WTC11 (cell line): Measurements from ENCODE around the gene PLPP7. TPM values are rescaled to one million over a fixed set of nuclear protein-coding genes. Genes with fewer than 3 reads are reported as not detected.

Experiments
- ATAC-seq: fragments of 200-7000 bp; cut with Tn5 transposase; 2 replicates; pipeline ENCODE4 v1.10.0; 2021; ENCODE audit warnings: mild to moderate bottlenecking, moderate library complexity
- CTCF ChIA-PET: fragments of 300-600 bp; sonication (Branson Sonifier 250); formaldehyde crosslinking; loops from one replicate; lab custom pipeline; 2021; ENCODE audit warnings: antibody characterized with exemption; lab: Charles Lee
- POLR2A ChIA-PET: fragments of 350-600 bp; sonication (Branson Sonifier 250); formaldehyde crosslinking; loops from one replicate; lab custom pipeline; 2021; ENCODE audit warnings: antibody characterized with exemption; lab: Charles Lee
- DNase-seq: peaks from one replicate; pipeline ENCODE4 v3.0.0; 2021; ENCODE audit warnings: low spot score
- H3K27ac Mint-ChIP-seq: 2 replicates; pipeline ENCODE4 v1.8.0; 2021; ENCODE audit warnings: mixed read lengths
- H3K27me3 Mint-ChIP-seq: 2 replicates; pipeline ENCODE4 v1.8.0; 2021; ENCODE audit warnings: low read depth, mild to moderate bottlenecking, moderate library complexity, mixed read lengths
- H3K36me3 Mint-ChIP-seq: 2 replicates; pipeline ENCODE4 v1.8.0; 2021; ENCODE audit warnings: mixed read lengths
- H3K4me1 Mint-ChIP-seq: 2 replicates; pipeline ENCODE4 v1.8.0; 2022; ENCODE audit warnings: mixed read lengths
- H3K4me3 Mint-ChIP-seq: 2 replicates; pipeline ENCODE4 v1.8.0; 2021; ENCODE audit warnings: mild to moderate bottlenecking, moderate library complexity, mixed read lengths
- H3K9me3 Mint-ChIP-seq: 2 replicates; pipeline ENCODE4 v1.8.0; 2021; ENCODE audit warnings: mixed read lengths
- EMX1 ChIP-seq: fragments of 250-450 bp; sonication (Bioruptor Pico); IDR thresholded peaks from 2 replicates; pipeline ENCODE4 v1.8.0; 2021; ENCODE audit warnings: mild to moderate bottlenecking
- FOXK1 ChIP-seq: sonication (generic); formaldehyde crosslinking; IDR thresholded peaks from 2 replicates; pipeline ENCODE4 v1.8.0; 2022; ENCODE audit warnings: mild to moderate bottlenecking, moderate library complexity, missing genetic modification reagents
- HMGA2 ChIP-seq: fragments of 250-450 bp; sonication (Bioruptor Pico); IDR thresholded peaks from 2 replicates; pipeline ENCODE4 v1.4.0; 2021; ENCODE audit warnings: mild to moderate bottlenecking, moderate library complexity
- JUN ChIP-seq: sonication (generic); formaldehyde crosslinking; IDR thresholded peaks from 2 replicates; pipeline ENCODE4 v1.8.0; 2023; ENCODE audit warnings: mild to moderate bottlenecking, missing genetic modification reagents
- KAT7 ChIP-seq: sonication (generic); formaldehyde crosslinking; IDR thresholded peaks from 2 replicates; pipeline ENCODE4 v1.8.1; 2023; ENCODE audit warnings: missing genetic modification reagents, mild to moderate bottlenecking, borderline replicate concordance
- MXD4 ChIP-seq: fragments of 250-450 bp; sonication (Bioruptor Pico); IDR thresholded peaks from 2 replicates; pipeline ENCODE4 v1.8.0; 2021; ENCODE audit warnings: mild to moderate bottlenecking, moderate library complexity, borderline replicate concordance
- MYBL2 ChIP-seq: sonication (generic); formaldehyde crosslinking; IDR thresholded peaks from 2 replicates; pipeline ENCODE4 v1.8.1; 2023; ENCODE audit warnings: mild to moderate bottlenecking, moderate library complexity, missing genetic modification reagents
- NR1H2 ChIP-seq: sonication (generic); formaldehyde crosslinking; IDR thresholded peaks from 2 replicates; pipeline ENCODE4 v1.9.0; 2021; ENCODE audit warnings: mild to moderate bottlenecking, moderate library complexity, missing genetic modification reagents
- PRRX2 ChIP-seq: fragments of 250-450 bp; sonication (Bioruptor Pico); IDR thresholded peaks from 2 replicates; pipeline ENCODE4 v1.8.0; 2021; ENCODE audit warnings: mild to moderate bottlenecking
- ZBTB21 ChIP-seq: sonication (generic); formaldehyde crosslinking; IDR thresholded peaks from 2 replicates; pipeline ENCODE4 v1.8.1; 2023; ENCODE audit warnings: mild to moderate bottlenecking, missing genetic modification reagents, borderline replicate concordance
- ZNF317 ChIP-seq: sonication (generic); formaldehyde crosslinking; IDR thresholded peaks from 2 replicates; pipeline ENCODE4 v1.8.1; 2023; ENCODE audit warnings: low read depth, mild to moderate bottlenecking, moderate library complexity, missing genetic modification reagents, borderline replicate concordance
- ZNF396 ChIP-seq: fragments of 250-450 bp; sonication (Bioruptor Pico); IDR thresholded peaks from 2 replicates; pipeline ENCODE4 v1.8.0; 2021; ENCODE audit warnings: mild to moderate bottlenecking, moderate library complexity, borderline replicate concordance
- total RNA-seq: library from RNA; stranded (reverse); gene quantifications from 3 replicates; pipeline ENCODE4 v1.2.3, GENCODE V29; 2021
- TF ChIP-seq, protein P1 (sequence below): sonication (generic); formaldehyde crosslinking; IDR thresholded peaks from 2 replicates; pipeline ENCODE4 v1.8.1; 2022; ENCODE audit warnings: low read depth, mild to moderate bottlenecking, moderate library complexity, missing genetic modification reagents, borderline replicate concordance
- TF ChIP-seq, protein P2 (sequence below): sonication (generic); formaldehyde crosslinking; IDR thresholded peaks from 2 replicates; pipeline ENCODE4 v1.8.0; 2022; ENCODE audit warnings: mild to moderate bottlenecking, missing genetic modification reagents

PLPP7 gene
- total RNA-seq, 1 experiment from 2014 or later, result 4.2 TPM

DNA sequence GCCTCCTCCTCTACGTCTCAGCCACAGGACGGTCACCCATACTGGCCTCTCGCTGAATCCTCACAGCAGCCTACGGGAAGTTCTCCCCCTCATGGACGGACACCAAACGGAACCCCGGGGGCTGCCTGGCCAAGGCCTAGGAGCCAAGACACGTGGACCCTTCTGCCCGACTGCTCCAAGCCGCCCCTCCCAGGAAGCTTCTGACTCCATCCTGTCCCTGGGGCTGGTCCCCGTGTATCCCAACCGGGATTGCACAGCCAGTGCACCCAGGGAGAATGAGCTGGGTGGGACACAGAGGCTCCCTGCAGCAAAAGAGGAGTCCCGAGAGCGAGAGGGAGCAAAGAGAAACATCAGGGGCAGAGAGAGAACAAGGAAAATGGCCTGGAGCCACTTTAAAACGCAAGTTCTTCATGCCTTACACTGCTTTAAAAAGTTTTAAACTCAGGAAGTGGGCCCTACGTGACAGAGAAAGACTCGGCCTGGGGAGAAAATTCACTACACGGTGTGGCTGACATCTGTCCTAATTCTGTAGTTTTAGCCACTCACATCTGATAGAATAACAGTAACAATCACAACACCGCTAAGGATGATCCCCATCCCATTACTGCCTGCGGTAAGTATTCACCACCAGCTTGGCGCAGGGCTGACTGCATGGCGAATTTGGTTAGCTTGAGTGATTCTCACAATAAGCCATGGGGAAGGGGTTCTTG, 16.2 kb upstream of the PLPP7 start:
- peaks cover 38% of the 10 kb centered on the region for H3K4me1 Mint-ChIP-seq
- CTCF ChIA-PET, result interaction anchor here (1.0 to 7.8 kb wide), 2 partner anchors 16 to 62 kb away, joined by 3 to 57 read pairs; partner anchors contain the start of gene PLPP7
- DNase-seq (no peak), ATAC-seq (no peak)
- POLR2A ChIA-PET, result no interaction called here
- H3K36me3 Mint-ChIP-seq, result no peaks in the 10 kb centered on the region; the same call in 1 of the 2 replicates
- H3K27ac Mint-ChIP-seq, result no peak overlapping the region
- H3K4me3 Mint-ChIP-seq, result no peak overlapping the region
- H3K9me3 Mint-ChIP-seq, result no peaks in the 10 kb centered on the region
- TF ChIP-seq JUN (CRISPR knock-in tag) (no peak), ZNF396 (CRISPR knock-in tag) (no peak)
- peaks cover 14% of the 10 kb centered on the region for H3K27me3 Mint-ChIP-seq

DNA sequence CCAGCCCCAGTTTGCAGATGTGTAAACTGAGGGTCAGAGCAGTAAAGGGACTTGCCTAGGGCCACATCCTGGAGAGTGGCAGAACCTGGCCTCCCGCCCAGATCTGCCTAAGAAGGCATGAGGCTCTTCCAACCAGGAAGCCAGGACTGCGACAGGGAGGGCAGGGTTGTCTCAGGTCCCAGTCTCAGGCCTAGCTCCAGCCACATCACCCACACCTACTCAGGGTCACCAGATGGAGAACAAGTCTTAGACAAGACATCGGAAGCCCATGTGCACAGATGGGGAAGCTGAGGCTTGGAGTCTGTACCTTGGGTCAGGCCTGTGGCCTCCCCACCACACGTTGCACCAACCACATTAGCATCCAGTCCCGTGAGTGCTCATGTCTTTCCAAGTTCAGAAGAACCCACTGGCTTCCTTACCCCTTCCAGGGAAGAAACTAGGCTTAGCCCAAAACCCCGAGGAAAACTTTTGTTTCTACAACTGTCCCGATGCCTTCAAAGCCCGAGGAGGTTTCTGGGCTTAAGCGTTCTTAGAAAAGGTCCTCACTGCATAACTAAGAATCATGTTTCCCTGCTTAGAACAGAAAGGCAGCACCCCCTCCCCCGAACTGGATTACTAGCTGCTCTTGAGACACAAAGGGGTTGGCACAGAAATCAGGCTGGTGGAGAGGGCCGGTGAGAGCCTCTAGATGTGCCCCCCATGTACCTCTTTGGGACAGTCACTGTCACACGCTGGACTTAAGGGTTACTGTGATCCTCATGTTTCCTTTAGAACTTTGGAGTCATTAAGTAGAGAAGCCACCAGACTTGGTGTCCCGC, 15.5 kb upstream of the PLPP7 start:
- no peak overlapping the region for H3K4me3 Mint-ChIP-seq
- peaks cover 14% of the 10 kb centered on the region for H3K27me3 Mint-ChIP-seq
- ChIA-PET CTCF (interaction anchor here (0.9 to 7.8 kb wide), 4 partner anchors 15 to 62 kb away, joined by 3 to 57 read pairs (median 6); partner anchors contain the start of gene PLPP7), POLR2A (no interaction called here)
- no peaks in the 10 kb centered on the region for H3K9me3 Mint-ChIP-seq
- H3K36me3 Mint-ChIP-seq, result no peaks in the 10 kb centered on the region; the same call in 1 of the 2 replicates
- no peak overlapping the region for H3K27ac Mint-ChIP-seq
- TF ChIP-seq ZNF317 (no peak), MYBL2 (CRISPR knock-in tag) (no peak), EMX1 (no peak), FOXK1 (CRISPR knock-in tag) (no peak), PRRX2 (no peak), ZBTB21 (CRISPR knock-in tag) (no peak)
- TF ChIP-seq, protein P1, sequence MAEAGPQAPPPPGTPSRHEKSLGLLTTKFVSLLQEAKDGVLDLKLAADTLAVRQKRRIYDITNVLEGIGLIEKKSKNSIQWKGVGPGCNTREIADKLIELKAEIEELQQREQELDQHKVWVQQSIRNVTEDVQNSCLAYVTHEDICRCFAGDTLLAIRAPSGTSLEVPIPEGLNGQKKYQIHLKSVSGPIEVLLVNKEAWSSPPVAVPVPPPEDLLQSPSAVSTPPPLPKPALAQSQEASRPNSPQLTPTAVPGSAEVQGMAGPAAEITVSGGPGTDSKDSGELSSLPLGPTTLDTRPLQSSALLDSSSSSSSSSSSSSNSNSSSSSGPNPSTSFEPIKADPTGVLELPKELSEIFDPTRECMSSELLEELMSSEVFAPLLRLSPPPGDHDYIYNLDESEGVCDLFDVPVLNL (CRISPR knock-in tag), result no peak
- TF ChIP-seq, protein P2, sequence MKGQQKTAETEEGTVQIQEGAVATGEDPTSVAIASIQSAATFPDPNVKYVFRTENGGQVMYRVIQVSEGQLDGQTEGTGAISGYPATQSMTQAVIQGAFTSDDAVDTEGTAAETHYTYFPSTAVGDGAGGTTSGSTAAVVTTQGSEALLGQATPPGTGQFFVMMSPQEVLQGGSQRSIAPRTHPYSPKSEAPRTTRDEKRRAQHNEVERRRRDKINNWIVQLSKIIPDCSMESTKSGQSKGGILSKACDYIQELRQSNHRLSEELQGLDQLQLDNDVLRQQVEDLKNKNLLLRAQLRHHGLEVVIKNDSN (CRISPR knock-in tag), result no peak
- ATAC-seq (no peak), DNase-seq (no peak)
- peaks cover 37% of the 10 kb centered on the region for H3K4me1 Mint-ChIP-seq

DNA sequence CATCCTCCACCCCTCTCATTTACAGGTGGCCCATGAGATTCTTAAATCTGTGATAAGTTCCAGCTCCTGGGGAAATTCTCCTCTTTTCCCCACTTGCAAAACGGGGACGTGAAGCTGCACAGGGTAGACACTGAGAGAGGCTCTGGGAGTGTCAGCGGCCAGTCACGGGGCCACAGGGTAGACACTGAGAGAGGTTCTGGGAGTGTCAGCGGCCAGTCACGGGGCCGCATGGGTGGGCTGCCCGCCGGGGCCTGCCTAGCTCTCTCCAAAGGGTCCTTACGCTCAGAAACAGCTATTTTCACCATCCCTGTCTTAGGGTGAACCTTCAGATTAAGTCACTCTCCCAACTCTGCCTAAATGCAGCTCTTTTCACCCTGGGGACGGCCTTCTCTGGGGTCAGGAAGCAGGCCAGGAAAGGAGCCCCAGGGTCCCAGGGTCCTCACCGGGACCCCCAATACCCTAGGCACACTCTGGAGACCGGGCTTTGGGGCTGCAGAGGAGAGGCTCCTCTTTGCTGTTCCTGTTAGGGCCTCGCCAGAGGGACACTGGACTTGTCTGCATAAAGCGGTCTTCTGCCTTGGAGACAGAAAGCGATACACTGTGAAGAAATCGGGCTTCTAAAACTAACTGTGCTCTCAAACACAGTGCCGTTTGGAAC, 14.7 kb upstream of the PLPP7 start:
- ChIA-PET POLR2A (no interaction called here), CTCF (interaction anchor here (0.5 to 7.8 kb wide), 5 partner anchors 18 to 228 kb away, joined by 3 to 57 read pairs (median 5); no protein-coding TSS in a partner anchor)
- ATAC-seq, result no peak
- Mint-ChIP-seq H3K27ac (no peak overlapping the region), H3K9me3 (no peaks in the 10 kb centered on the region), H3K36me3 (no peaks in the 10 kb centered on the region; the same call in 1 of the 2 replicates), H3K27me3 (peaks cover 14% of the 10 kb centered on the region), H3K4me3 (no peak overlapping the region), H3K4me1 (peaks cover 30% of the 10 kb centered on the region)
- no peak for DNase-seq
- TF ChIP-seq HMGA2 (no peak), NR1H2 (no peak), ZBTB21 (CRISPR knock-in tag) (no peak), ZNF396 (CRISPR knock-in tag) (no peak), MXD4 (CRISPR knock-in tag) (no peak), KAT7 (CRISPR knock-in tag) (no peak)
